ENCODE data around the gene CORO6.
"Not testable (repeated sequence)": the region's sequence is repeated elsewhere in the genome, so short reads cannot be mapped to it uniquely, and the experiment has no call there.

The CORO6 gene

DNA sequence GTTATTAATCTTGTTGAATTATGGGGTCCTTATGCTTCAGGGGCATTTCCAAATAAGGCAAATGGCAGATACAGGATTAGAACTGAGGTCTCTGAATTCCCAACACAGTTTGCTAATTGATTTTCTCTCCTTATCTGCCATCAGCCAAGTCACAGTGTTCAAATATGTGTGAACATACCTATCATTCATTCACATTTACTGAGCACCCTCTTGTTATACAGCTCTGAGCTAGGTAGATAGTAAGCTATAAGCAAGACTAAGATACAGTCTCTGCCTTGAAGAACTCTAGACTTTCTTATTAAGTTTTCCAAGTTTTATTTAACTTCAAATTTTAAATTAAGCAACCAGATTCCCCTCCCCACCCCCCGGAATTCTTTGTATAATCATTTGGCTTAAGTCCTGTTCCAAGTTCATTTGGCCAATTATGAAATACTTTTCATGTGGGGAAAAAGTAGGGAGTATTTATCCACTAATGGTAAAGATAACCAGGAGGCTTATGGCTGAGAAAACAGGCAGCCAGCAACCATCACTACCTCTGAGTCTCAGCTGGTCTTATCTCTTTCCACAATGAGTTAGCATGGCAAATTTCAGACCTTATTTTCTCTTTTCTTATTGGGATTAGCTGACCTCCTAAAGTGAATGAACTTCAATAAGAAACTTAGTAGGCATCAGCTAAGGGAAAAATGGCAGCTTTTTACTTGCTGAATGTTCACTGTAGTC, 31.4 kb upstream of the CORO6 start:
- DNase-seq: no peak
- in situ Hi-C loops (cut with HindIII; ENCODE audit: low pct_ligation_motif_present, low sequenced_read_pairs): no loop called here
- H3K36me3 ChIP-seq (replicated peaks): no peaks in the 10 kb centered on the region
- H3K4me3 ChIP-seq (ENCODE audit: low read depth, low read length): no peak overlapping the region
- no peaks in the 10 kb centered on the region for H3K27me3 ChIP-seq (replicated peaks)
- no peak overlapping the region for H3K27ac ChIP-seq
- TF ChIP-seq, protein P1, sequence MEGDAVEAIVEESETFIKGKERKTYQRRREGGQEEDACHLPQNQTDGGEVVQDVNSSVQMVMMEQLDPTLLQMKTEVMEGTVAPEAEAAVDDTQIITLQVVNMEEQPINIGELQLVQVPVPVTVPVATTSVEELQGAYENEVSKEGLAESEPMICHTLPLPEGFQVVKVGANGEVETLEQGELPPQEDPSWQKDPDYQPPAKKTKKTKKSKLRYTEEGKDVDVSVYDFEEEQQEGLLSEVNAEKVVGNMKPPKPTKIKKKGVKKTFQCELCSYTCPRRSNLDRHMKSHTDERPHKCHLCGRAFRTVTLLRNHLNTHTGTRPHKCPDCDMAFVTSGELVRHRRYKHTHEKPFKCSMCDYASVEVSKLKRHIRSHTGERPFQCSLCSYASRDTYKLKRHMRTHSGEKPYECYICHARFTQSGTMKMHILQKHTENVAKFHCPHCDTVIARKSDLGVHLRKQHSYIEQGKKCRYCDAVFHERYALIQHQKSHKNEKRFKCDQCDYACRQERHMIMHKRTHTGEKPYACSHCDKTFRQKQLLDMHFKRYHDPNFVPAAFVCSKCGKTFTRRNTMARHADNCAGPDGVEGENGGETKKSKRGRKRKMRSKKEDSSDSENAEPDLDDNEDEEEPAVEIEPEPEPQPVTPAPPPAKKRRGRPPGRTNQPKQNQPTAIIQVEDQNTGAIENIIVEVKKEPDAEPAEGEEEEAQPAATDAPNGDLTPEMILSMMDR (IDR thresholded peaks at IDR 0.05; ENCODE audit: low read depth, low read length, missing control alignments): no peak

DNA sequence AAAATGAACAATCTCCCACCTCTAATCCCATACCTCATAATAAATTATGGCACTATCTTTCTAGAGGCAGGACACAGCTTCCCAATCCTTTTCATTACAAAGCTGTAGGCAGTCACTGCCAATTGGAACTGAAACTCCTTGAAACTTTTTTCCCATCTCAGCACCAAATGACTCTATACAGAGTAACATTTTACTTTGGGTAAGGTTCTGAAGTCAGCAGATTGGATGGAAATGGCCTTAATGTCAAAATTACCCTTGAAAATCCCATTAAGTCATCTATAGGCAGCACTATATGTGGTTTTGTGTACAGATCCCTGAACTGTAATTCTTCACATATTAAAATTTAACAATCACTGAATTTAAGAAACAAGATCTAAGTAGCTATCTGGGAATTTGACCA, 30.3 kb upstream of the CORO6 start:
- no peak overlapping the region for H3K27ac ChIP-seq
- TF ChIP-seq, protein P1 (IDR thresholded peaks at IDR 0.05; ENCODE audit: low read depth, low read length, missing control alignments): no peak
- DNase-seq: no peak
- in situ Hi-C loops (cut with HindIII; ENCODE audit: low pct_ligation_motif_present, low sequenced_read_pairs): no loop called here
- no peak overlapping the region for H3K4me3 ChIP-seq (ENCODE audit: low read depth, low read length)
- peaks cover 1% of the 10 kb centered on the region for H3K36me3 ChIP-seq (replicated peaks)
- no peaks in the 10 kb centered on the region for H3K27me3 ChIP-seq (replicated peaks)

DNA sequence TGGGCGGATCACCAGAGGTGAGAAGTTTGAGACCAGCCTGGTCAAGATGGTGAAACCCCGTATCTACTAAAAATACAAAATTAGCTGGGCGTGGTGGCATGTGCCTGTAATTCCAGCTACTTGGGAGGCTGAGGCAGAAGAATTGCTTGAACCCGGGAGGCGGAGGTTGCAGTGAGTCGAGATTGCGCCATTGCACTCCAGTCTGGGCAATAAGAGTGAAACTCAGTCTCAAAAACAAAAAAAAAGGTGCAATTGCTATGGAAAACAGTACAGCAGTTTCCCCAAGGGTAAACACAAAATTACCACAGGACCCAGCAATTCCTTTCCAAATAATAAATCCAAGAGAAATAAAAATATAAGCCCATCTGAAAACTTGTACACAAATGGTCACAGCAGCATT, 29.2 kb upstream of the CORO6 start:
- H3K4me3 ChIP-seq (ENCODE audit: low read depth, low read length); DNase-seq; in situ Hi-C loops (cut with HindIII; ENCODE audit: low pct_ligation_motif_present, low sequenced_read_pairs); H3K36me3 ChIP-seq (replicated peaks); H3K27ac ChIP-seq; H3K27me3 ChIP-seq (replicated peaks): not testable (repeated sequence)

GRCh38 chr17:29650396-29650795, 27.7 kb upstream of the CORO6 start:
- Histone ChIP-seq H3K36me3 (replicated peaks) (peaks cover 4% of the 10 kb centered on the region), H3K4me3 (ENCODE audit: low read depth, low read length) (no peak overlapping the region), H3K27ac (no peak overlapping the region), H3K27me3 (replicated peaks) (no peaks in the 10 kb centered on the region)
- in situ Hi-C loops (cut with HindIII; ENCODE audit: low pct_ligation_motif_present, low sequenced_read_pairs): no loop called here
- TF ChIP-seq, protein P1 (IDR thresholded peaks at IDR 0.05; ENCODE audit: low read depth, low read length, missing control alignments): no peak
- DNase-seq: no peak

DNA sequence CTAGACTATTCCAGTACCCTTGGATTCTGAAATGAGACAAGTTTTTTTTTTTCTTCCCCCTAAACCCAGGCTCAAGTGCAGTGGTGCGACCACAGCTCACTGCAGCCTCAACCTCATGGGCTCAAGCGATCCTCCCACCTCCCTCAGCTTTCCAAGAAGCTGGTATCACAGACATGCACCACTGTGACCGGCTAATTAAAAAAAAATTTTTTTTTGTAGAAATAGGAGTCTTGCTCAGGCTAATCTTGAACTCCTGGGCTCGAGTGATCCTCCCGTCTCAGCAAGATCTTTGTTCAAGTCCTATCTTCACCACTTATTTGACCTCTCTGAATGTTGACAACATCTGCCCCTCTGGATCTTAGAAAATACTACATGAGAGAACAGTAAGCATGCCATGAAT, 26.6 kb upstream of the CORO6 start:
- TF ChIP-seq, protein P1 (IDR thresholded peaks at IDR 0.05; ENCODE audit: low read depth, low read length, missing control alignments): no peak
- no peak for DNase-seq
- no peak overlapping the region for H3K27ac ChIP-seq
- H3K27me3 ChIP-seq (replicated peaks): no peaks in the 10 kb centered on the region
- in situ Hi-C loops (cut with HindIII; ENCODE audit: low pct_ligation_motif_present, low sequenced_read_pairs): no loop called here
- peaks cover 4% of the 10 kb centered on the region for H3K36me3 ChIP-seq (replicated peaks)
- H3K4me3 ChIP-seq (ENCODE audit: low read depth, low read length): no peak overlapping the region

GRCh38 chr17:29648005-29648404, 25.3 kb upstream of the CORO6 start:
- H3K4me3 ChIP-seq (ENCODE audit: low read depth, low read length): no peak overlapping the region
- no peaks in the 10 kb centered on the region for H3K27me3 ChIP-seq (replicated peaks)
- H3K36me3 ChIP-seq (replicated peaks): peaks cover 4% of the 10 kb centered on the region
- DNase-seq: no peak
- no peak overlapping the region for H3K27ac ChIP-seq
- TF ChIP-seq, protein P1 (IDR thresholded peaks at IDR 0.05; ENCODE audit: low read depth, low read length, missing control alignments): no peak
- in situ Hi-C loops (cut with HindIII; ENCODE audit: low pct_ligation_motif_present, low sequenced_read_pairs): no loop called here
